OCI-LY1 (cell line): Measurements from ENCODE around the gene THOC2.
"Not testable (repeated sequence)": the region's sequence is repeated elsewhere in the genome, so short reads cannot be mapped to it uniquely, and the experiment has no call there.

Experiments used
- H2AFZ ChIP-seq: fragments of 200-600 bp; sonication (generic), shearing (Covaris generic); 2 replicates; pipeline ENCODE4 v1.6.0; 2014; ENCODE audit warnings: antibody characterized with exemption, mild to moderate bottlenecking, low read length
- H3F3A ChIP-seq: fragments of 200-600 bp; sonication (generic), shearing (Covaris generic); 2 replicates; pipeline ENCODE4 v1.6.0; 2014; ENCODE audit warnings: mild to moderate bottlenecking, antibody characterized with exemption, low read length, moderate library complexity; ENCODE audit not compliant: insufficient read depth
- H3K27ac ChIP-seq: fragments of 200-600 bp; sonication (generic); 2 replicates; pipeline ENCODE4 v1.5.1; 2014; ENCODE audit warnings: low read length, mixed run types, mild to moderate bottlenecking, low read depth; ENCODE audit not compliant: poor library complexity, severe bottlenecking
- H3K27me3 ChIP-seq: fragments of 200-600 bp; sonication (generic); 2 replicates; pipeline ENCODE4 v1.6.0; 2014; ENCODE audit warnings: antibody characterized with exemption, mild to moderate bottlenecking, low read length, moderate library complexity; ENCODE audit not compliant: insufficient read depth
- H3K36me3 ChIP-seq: fragments of 200-600 bp; sonication (generic); 2 replicates; pipeline ENCODE4 v1.6.1; 2014; ENCODE audit warnings: mild to moderate bottlenecking, antibody characterized with exemption, low read length, moderate library complexity, mixed read lengths; ENCODE audit not compliant: insufficient read depth
- H3K4me1 ChIP-seq: fragments of 200-600 bp; sonication (generic); 2 replicates; pipeline ENCODE4 v1.5.1; 2014; ENCODE audit warnings: mild to moderate bottlenecking, low read length, moderate library complexity; ENCODE audit not compliant: insufficient read depth, severe bottlenecking
- H3K4me2 ChIP-seq: fragments of 200-600 bp; sonication (generic), shearing (Covaris generic); 2 replicates; pipeline ENCODE4 v1.6.1; 2014; ENCODE audit warnings: low read length
- H3K4me3 ChIP-seq: fragments of 200-600 bp; sonication (generic); 2 replicates; pipeline ENCODE4 v1.5.1; 2014; ENCODE audit warnings: low read length, low read depth, mild to moderate bottlenecking, mixed read lengths; ENCODE audit not compliant: poor library complexity, severe bottlenecking
- H3K79me2 ChIP-seq: fragments of 200-600 bp; shearing (Covaris generic); 2 replicates; pipeline ENCODE4 v1.6.1; 2016; ENCODE audit warnings: mixed run types, low read length, mixed read lengths; ENCODE audit not compliant: insufficient read depth
- H3K9ac ChIP-seq: fragments of 200-600 bp; sonication (generic), shearing (Covaris generic); 2 replicates; pipeline ENCODE4 v1.6.1; 2014; ENCODE audit warnings: mild to moderate bottlenecking, low read length, mixed read lengths
- H3K9me2 ChIP-seq: fragments of 200-600 bp; sonication (generic), shearing (Covaris generic); 2 replicates; pipeline ENCODE4 v1.6.1; 2014; ENCODE audit warnings: low read depth, mild to moderate bottlenecking, low read length, mixed read lengths
- H3K9me3 ChIP-seq: fragments of 200-600 bp; shearing (Covaris generic); 2 replicates; pipeline ENCODE4 v1.6.1; 2014; ENCODE audit warnings: low read length, mixed read lengths
- H4K20me1 ChIP-seq: fragments of 200-600 bp; sonication (generic), shearing (Covaris generic); 2 replicates; pipeline ENCODE4 v1.6.0; 2016; ENCODE audit warnings: mild to moderate bottlenecking, low read length; ENCODE audit not compliant: insufficient read depth
- EZH2 ChIP-seq: fragments of 200-600 bp; sonication (generic), shearing (Covaris generic); IDR thresholded peaks from 2 replicates; pipeline ENCODE4 v1.8.0; 2017; ENCODE audit warnings: borderline replicate concordance, mixed run types, mild to moderate bottlenecking, antibody characterized with exemption, low read length, moderate library complexity, mixed read lengths
- TF ChIP-seq, protein P1 (sequence below): fragments of 200-600 bp; sonication (generic), shearing (Covaris generic); IDR thresholded peaks from 2 replicates; pipeline ENCODE4 v1.5.1; 2017; ENCODE audit warnings: mild to moderate bottlenecking, antibody characterized with exemption, low read length, moderate library complexity, mixed read lengths

The THOC2 gene

GRCh38 chrX:123656507-123656906 lies 76.3 kb downstream of the THOC2 start:
- H3K27me3 ChIP-seq, H3K9ac ChIP-seq, H3F3A ChIP-seq, H2AFZ ChIP-seq, H3K4me2 ChIP-seq, H3K9me3 ChIP-seq, H4K20me1 ChIP-seq, H3K9me2 ChIP-seq, H3K79me2 ChIP-seq, H3K4me3 ChIP-seq, H3K27ac ChIP-seq, H3K4me1 ChIP-seq: not testable (repeated sequence)
- peaks cover 12% of the 10 kb centered on the region for H3K36me3 ChIP-seq

DNA sequence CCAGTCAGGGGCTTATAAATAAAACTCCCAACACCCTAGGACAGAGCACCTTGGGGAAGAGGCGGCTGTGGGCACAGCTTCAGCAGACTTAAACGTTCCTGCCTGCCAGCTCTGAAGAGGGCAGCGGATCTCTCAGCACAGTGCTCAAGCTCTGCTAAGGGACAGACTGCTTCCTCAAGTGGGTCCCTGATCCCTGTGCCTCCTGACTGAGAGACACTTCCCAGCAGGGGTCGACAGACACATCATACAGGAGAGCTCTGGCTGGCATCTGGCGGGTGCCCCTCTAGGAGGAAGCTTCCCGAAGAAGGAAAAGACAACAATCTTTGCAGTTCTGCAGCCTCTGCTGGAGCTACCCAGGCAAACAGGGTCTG lies 84.1 kb downstream of the THOC2 start:
- not testable (repeated sequence) for H3K9me3 ChIP-seq, H4K20me1 ChIP-seq, H3K27ac ChIP-seq

DNA sequence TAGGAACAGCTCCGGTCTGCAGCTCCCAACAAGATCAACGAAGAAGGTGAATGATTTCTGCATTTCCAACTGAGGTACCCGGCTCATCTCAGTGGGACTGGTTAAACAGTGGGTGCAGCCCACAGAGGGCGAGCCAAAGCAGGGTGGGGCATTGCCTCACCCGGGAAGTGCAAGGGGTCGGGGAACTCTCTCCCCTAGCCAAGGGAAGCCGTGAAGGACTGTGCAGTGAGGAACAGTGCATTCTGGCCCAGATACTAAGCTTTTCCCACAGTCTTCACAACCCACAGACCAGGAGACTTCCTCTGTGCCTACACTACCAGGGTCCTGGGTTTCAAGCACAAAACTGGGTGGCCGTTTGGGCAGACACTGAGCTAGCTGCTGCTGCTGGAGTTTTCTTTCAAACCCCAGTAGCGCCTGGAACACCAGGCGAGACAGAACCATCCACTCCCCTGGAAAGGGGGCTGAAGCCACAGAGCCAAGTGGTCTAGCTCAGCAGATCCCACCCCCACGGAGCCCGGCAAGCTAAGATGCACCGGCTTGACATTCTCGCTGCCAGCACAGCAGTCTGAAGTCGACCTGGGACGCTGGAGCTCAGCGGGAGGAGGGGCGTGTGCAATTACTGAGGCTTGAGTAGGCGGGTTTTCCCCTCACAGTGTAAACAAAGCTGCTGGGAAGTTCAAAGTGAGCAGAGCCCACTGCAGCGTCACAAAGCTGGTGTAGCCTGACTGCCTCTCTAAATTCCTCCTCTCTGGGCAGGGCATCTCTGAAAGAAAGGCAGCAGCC lies 84.6 kb downstream of the THOC2 start:
- Histone ChIP-seq H3K4me3 (no peak overlapping the region), H2AFZ (no peak overlapping the region), H3K36me3 (peaks cover 10% of the 10 kb centered on the region), H3K27me3 (no peaks in the 10 kb centered on the region), H3K27ac (no peak overlapping the region), H3K9ac (no peak overlapping the region), H3K9me3 (no peaks in the 10 kb centered on the region), H3F3A (no peaks in the 10 kb centered on the region), H3K79me2 (no peaks in the 10 kb centered on the region), H4K20me1 (no peaks in the 10 kb centered on the region), H3K4me2 (no peak overlapping the region), H3K4me1 (peaks cover 10% of the 10 kb centered on the region), H3K9me2 (no peaks in the 10 kb centered on the region)
- TF ChIP-seq EZH2, result no peak
- TF ChIP-seq, protein P1, sequence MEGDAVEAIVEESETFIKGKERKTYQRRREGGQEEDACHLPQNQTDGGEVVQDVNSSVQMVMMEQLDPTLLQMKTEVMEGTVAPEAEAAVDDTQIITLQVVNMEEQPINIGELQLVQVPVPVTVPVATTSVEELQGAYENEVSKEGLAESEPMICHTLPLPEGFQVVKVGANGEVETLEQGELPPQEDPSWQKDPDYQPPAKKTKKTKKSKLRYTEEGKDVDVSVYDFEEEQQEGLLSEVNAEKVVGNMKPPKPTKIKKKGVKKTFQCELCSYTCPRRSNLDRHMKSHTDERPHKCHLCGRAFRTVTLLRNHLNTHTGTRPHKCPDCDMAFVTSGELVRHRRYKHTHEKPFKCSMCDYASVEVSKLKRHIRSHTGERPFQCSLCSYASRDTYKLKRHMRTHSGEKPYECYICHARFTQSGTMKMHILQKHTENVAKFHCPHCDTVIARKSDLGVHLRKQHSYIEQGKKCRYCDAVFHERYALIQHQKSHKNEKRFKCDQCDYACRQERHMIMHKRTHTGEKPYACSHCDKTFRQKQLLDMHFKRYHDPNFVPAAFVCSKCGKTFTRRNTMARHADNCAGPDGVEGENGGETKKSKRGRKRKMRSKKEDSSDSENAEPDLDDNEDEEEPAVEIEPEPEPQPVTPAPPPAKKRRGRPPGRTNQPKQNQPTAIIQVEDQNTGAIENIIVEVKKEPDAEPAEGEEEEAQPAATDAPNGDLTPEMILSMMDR, result no peak

More for the DNA sequence above, 84.1 kb downstream of the THOC2 start:
- H3K9me2 ChIP-seq, H3K9ac ChIP-seq, H3K4me3 ChIP-seq, H3K79me2 ChIP-seq, H3K27me3 ChIP-seq, H2AFZ ChIP-seq, H3K36me3 ChIP-seq, H3F3A ChIP-seq, H3K4me2 ChIP-seq: not testable (repeated sequence)
- H3K4me1 ChIP-seq, result peaks cover 10% of the 10 kb centered on the region

DNA sequence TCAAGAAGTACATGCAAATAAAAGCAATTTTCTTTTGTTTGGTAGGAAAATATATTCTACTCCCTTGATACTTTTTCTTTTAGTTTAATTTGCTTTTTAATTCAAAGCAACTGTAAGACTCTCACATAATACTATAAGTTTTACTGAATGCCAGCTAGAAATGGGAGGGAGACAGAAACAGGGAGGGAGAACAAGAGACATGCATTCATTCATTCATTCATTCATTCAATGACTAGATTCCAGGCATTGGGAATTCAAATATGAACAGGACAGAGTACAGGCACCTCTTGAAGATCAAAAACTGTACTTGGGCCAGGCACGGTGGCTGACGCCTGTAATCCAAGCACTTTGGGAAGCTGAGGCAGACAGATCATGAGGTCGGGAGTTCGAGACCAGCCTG lies 85.6 kb downstream of the THOC2 start:
- TF ChIP-seq, protein P1, result no peak
- no peak for TF ChIP-seq EZH2
- H3K9me3 ChIP-seq, result no peaks in the 10 kb centered on the region
- no peak overlapping the region for H3K27ac ChIP-seq
- H3K4me2 ChIP-seq, result no peak overlapping the region
- no peaks in the 10 kb centered on the region for H3F3A ChIP-seq
- no peaks in the 10 kb centered on the region for H3K9me2 ChIP-seq
- H3K4me1 ChIP-seq, result peaks cover 10% of the 10 kb centered on the region
- H3K4me3 ChIP-seq, result no peak overlapping the region
- H3K79me2 ChIP-seq, result no peaks in the 10 kb centered on the region
- H3K9ac ChIP-seq, result no peak overlapping the region
- H3K27me3 ChIP-seq, result no peaks in the 10 kb centered on the region
- H2AFZ ChIP-seq, result no peak overlapping the region
- H3K36me3 ChIP-seq, result peaks cover 16% of the 10 kb centered on the region
- no peaks in the 10 kb centered on the region for H4K20me1 ChIP-seq
